ENCODE measurements around the gene RNPEPL1.
"Not testable (repeated sequence)": the region's sequence is repeated elsewhere in the genome, so short reads cannot be mapped to it uniquely, and the experiment has no call there.

Gene RNPEPL1

GRCh38 chr2:240558236-240558761, 10.0 kb upstream of the RNPEPL1 start:
- DNase-seq (ENCODE audit: low read depth): no peak
- no peak for TF ChIP-seq POLR2A (IDR thresholded peaks at IDR 0.05; ENCODE audit: extremely low read depth, insufficient read length)
- no peak for TF ChIP-seq CTCF (IDR thresholded peaks at IDR 0.05; ENCODE audit: low read depth, low read length)
- TF ChIP-seq MAX (IDR thresholded peaks at IDR 0.05; ENCODE audit: low read depth, low read length): no peak
- no peak for TF ChIP-seq MYC (IDR thresholded peaks at IDR 0.05; ENCODE audit: low read depth, low read length)
- H3K4me3 ChIP-seq (ENCODE audit: low read depth, low read length): peak overlapping the region; percentile 87

GRCh38 chr2:240559286-240559685, 9.0 kb upstream of the RNPEPL1 start:
- H3K4me3 ChIP-seq (ENCODE audit: low read depth, low read length): peak overlapping the region; percentile 87
- peak; percentile 44 for DNase-seq (ENCODE audit: low read depth)
- TF ChIP-seq MYC (IDR thresholded peaks at IDR 0.05; ENCODE audit: low read depth, low read length) (no peak), MAX (IDR thresholded peaks at IDR 0.05; ENCODE audit: low read depth, low read length) (no peak), CTCF (IDR thresholded peaks at IDR 0.05; ENCODE audit: low read depth, low read length) (no peak), POLR2A (IDR thresholded peaks at IDR 0.05; ENCODE audit: extremely low read depth, insufficient read length) (no peak)

- H3K4me3 ChIP-seq (ENCODE audit: low read depth, low read length): peak within 1 kb of the TSS; percentile 87
- peak; percentile 95 for DNase-seq (ENCODE audit: low read depth)
- peak; percentile 68 for TF ChIP-seq POLR2A (IDR thresholded peaks at IDR 0.05; ENCODE audit: extremely low read depth, insufficient read length)
- TF ChIP-seq CTCF (IDR thresholded peaks at IDR 0.05; ENCODE audit: low read depth, low read length): no peak
- peak; percentile 99 for TF ChIP-seq MYC (IDR thresholded peaks at IDR 0.05; ENCODE audit: low read depth, low read length)
- TF ChIP-seq MAX (IDR thresholded peaks at IDR 0.05; ENCODE audit: low read depth, low read length): peak; percentile 98
Measured at GRCh38 chr2:240560084-240560479, 8.2 kb upstream of the RNPEPL1 start, which contains the start of gene DUSP28. Gene DUSP28, plus strand, starts transcription at chr2:240560357. Its CDS starts 328 bp downstream, at chr2:240560685.

GRCh38 chr2:240560480-240561324, 7.6 kb upstream of the RNPEPL1 start:
- peak; percentile 98 for DNase-seq (ENCODE audit: low read depth)
- TF ChIP-seq CTCF (IDR thresholded peaks at IDR 0.05; ENCODE audit: low read depth, low read length) (no peak), MAX (IDR thresholded peaks at IDR 0.05; ENCODE audit: low read depth, low read length) (peak; percentile 78), MYC (IDR thresholded peaks at IDR 0.05; ENCODE audit: low read depth, low read length) (peak; percentile 83), POLR2A (IDR thresholded peaks at IDR 0.05; ENCODE audit: extremely low read depth, insufficient read length) (peak; percentile 96)
- H3K4me3 ChIP-seq (ENCODE audit: low read depth, low read length): peak overlapping the region; percentile 87

- TF ChIP-seq MAX (IDR thresholded peaks at IDR 0.05; ENCODE audit: low read depth, low read length) (no peak), CTCF (IDR thresholded peaks at IDR 0.05; ENCODE audit: low read depth, low read length) (no peak), MYC (IDR thresholded peaks at IDR 0.05; ENCODE audit: low read depth, low read length) (no peak), POLR2A (IDR thresholded peaks at IDR 0.05; ENCODE audit: extremely low read depth, insufficient read length) (no peak)
- DNase-seq (ENCODE audit: low read depth): peak; percentile 48
- H3K4me3 ChIP-seq (ENCODE audit: low read depth, low read length): peak overlapping the region; percentile 84
Measured at GRCh38 chr2:240561325-240561971, 6.8 kb upstream of the RNPEPL1 start.

- DNase-seq (ENCODE audit: low read depth); H3K4me3 ChIP-seq (ENCODE audit: low read depth, low read length): not testable (repeated sequence)
Measured at GRCh38 chr2:240563231-240563630, 5.1 kb upstream of the RNPEPL1 start.

All from NB4 (cell line).